Endothelial cell of umbilical vein (primary cell): ENCODE results near the gene A1CF. TPM values are rescaled to one million over a fixed set of nuclear protein-coding genes. Genes with fewer than 3 reads are reported as not detected.

Experiments used
- BruUV-seq: library from RNA; stranded (reverse); fragments of 400-500 nt; replicated peaks from 2 replicates; lab custom pipeline; 2021; lab: Mats Ljungman, UMichigan
- CTCF ChIA-PET: fragments of 300-600, 350-600 bp; sonication (Branson Sonifier 250); formaldehyde crosslinking; loops from one replicate; lab custom pipeline; 2021; ENCODE audit warnings: antibody characterized with exemption, inconsistent platforms; lab: Charles Lee
- POLR2A ChIA-PET: fragments of 300-600, 350-600 bp; sonication (Branson Sonifier 250); formaldehyde crosslinking; loops from one replicate; lab custom pipeline; 2021; ENCODE audit warnings: antibody characterized with exemption, inconsistent platforms; lab: Charles Lee
- DNase-seq: peaks from one replicate; pipeline ENCODE4 v3.0.0-alpha.2; 2011; ENCODE audit warnings: low read depth, low spot score
- FAIRE-seq: peaks from 2 replicates; lab custom pipeline; 2011; peaks lifted over from hg19 to GRCh38; lab: Jason Lieb, UNC
- H2AFZ ChIP-seq: 2 replicates; pipeline ENCODE4 v1.6.0; 2012; ENCODE audit warnings: low read depth, low read length, control low read depth, inconsistent platforms
- H3K27ac ChIP-seq: 2 replicates; pipeline ENCODE4 v1.5.1; 2011; ENCODE audit warnings: low read depth, mild to moderate bottlenecking, control low read depth, low read length, moderate library complexity; ENCODE audit not compliant: insufficient read depth
- H3K27me3 ChIP-seq, 2 experiments: 2 replicates each; pipeline versions ENCODE4 v1.6.0 to v1.6.1; 2011; ENCODE audit warnings: low read length in 2 of 2, mixed read lengths in 1 of 2; ENCODE audit not compliant: control insufficient read depth in 2 of 2, insufficient read depth in 2 of 2
- H3K36me3 ChIP-seq, 2 experiments: 2 replicates in 1 of 2; 3 replicates in 1 of 2; pipeline ENCODE4 v1.5.1; 2011; ENCODE audit warnings: low read length in 2 of 2, mild to moderate bottlenecking in 1 of 2, moderate library complexity in 1 of 2; ENCODE audit not compliant: control insufficient read depth in 2 of 2, insufficient read depth in 2 of 2; ENCODE audit errors: extremely low read depth in 1 of 2
- H3K4me1 ChIP-seq: 3 replicates; pipeline ENCODE4 v1.5.1; 2011; ENCODE audit warnings: mild to moderate bottlenecking, low read length; ENCODE audit not compliant: control insufficient read depth, insufficient read depth; ENCODE audit errors: extremely low read depth
- H3K4me2 ChIP-seq: 2 replicates; pipeline ENCODE4 v1.6.1; 2011; ENCODE audit warnings: low read length, control low read depth, mixed read lengths; ENCODE audit not compliant: insufficient read depth
- H3K4me3 ChIP-seq, 3 experiments: fragments of 200-600 bp in 1 of 3; sonication (generic), shearing (Covaris generic) in 1 of 3; replicated peaks in 1 of 3; 2 replicates each; pipeline ENCODE4 v1.5.1; 2011 to 2016; ENCODE audit warnings: control low read depth in 3 of 3, low read length in 3 of 3, mild to moderate bottlenecking in 2 of 3, inconsistent platforms in 1 of 3, low read depth in 1 of 3, moderate library complexity in 1 of 3; ENCODE audit not compliant: insufficient read depth in 1 of 3
- H3K79me2 ChIP-seq: 2 replicates; pipeline ENCODE4 v1.6.0; 2012; ENCODE audit warnings: low read length, inconsistent platforms; ENCODE audit not compliant: control insufficient read depth, insufficient read depth
- H3K9ac ChIP-seq: replicated peaks from 2 replicates; pipeline ENCODE3; 2011; ENCODE audit warnings: low read length, control low read depth; ENCODE audit not compliant: insufficient read depth; ENCODE audit errors: extremely low read depth
- H3K9me1 ChIP-seq: replicated peaks from 3 replicates; pipeline ENCODE4 v1.6.0; 2011; ENCODE audit warnings: mild to moderate bottlenecking, low read length; ENCODE audit not compliant: control insufficient read depth, insufficient read depth; ENCODE audit errors: extremely low read depth
- H3K9me3 ChIP-seq: replicated peaks from 2 replicates; pipeline ENCODE4 v1.5.1; 2012; ENCODE audit warnings: low read length, inconsistent platforms; ENCODE audit not compliant: control insufficient read depth, insufficient read depth
- H4K20me1 ChIP-seq: replicated peaks from 2 replicates; pipeline ENCODE3; 2011; ENCODE audit warnings: mild to moderate bottlenecking, low read length; ENCODE audit not compliant: control insufficient read depth, insufficient read depth; ENCODE audit errors: extremely low read depth
- CTCF ChIP-seq, 2 donors: IDR thresholded peaks; 1 replicate in 1 of 2; 2 replicates in 1 of 2; pipeline ENCODE4 v1.5.1; 2011; ENCODE audit warnings: low read length in 2 of 2, mild to moderate bottlenecking in 2 of 2, moderate library complexity in 2 of 2, control low read depth in 1 of 2, inconsistent platforms in 1 of 2, low read depth in 1 of 2; ENCODE audit not compliant: insufficient read depth in 1 of 2; ENCODE audit errors: extremely low read depth in 1 of 2
- EZH2 ChIP-seq: IDR thresholded peaks from 2 replicates; pipeline ENCODE4 v1.6.1; 2012; ENCODE audit warnings: borderline replicate concordance, low read depth, mild to moderate bottlenecking, moderate library complexity, low read length, inconsistent platforms; ENCODE audit not compliant: severe bottlenecking
- FOS ChIP-seq: IDR thresholded peaks from 2 replicates; pipeline ENCODE4 v1.6.1; 2011; ENCODE audit warnings: mild to moderate bottlenecking, low read length, moderate library complexity, borderline replicate concordance; ENCODE audit not compliant: insufficient read depth
- GATA2 ChIP-seq: IDR thresholded peaks from 2 replicates; pipeline ENCODE4 v1.7.0; 2011; ENCODE audit warnings: low read depth, mild to moderate bottlenecking, moderate library complexity, mixed read lengths, low read length; ENCODE audit not compliant: insufficient read length, insufficient read depth
- JUN ChIP-seq: IDR thresholded peaks from 2 replicates; pipeline ENCODE4 v1.6.1; 2011; ENCODE audit warnings: borderline replicate concordance, low read depth; ENCODE audit not compliant: insufficient read length, insufficient read depth
- MAX ChIP-seq: IDR thresholded peaks from 2 replicates; pipeline ENCODE4 v1.6.1; 2011; ENCODE audit not compliant: insufficient read depth, insufficient read length
- MYC ChIP-seq: IDR thresholded peaks from one replicate; pipeline ENCODE4 v1.6.1; 2011; ENCODE audit warnings: mild to moderate bottlenecking, low read depth, low read length
- POLR2A ChIP-seq: IDR thresholded peaks from 2 replicates; pipeline ENCODE4 v1.6.1; 2012; ENCODE audit warnings: low read depth, mild to moderate bottlenecking, control low read depth, low read length
- dilution Hi-C: fragments of 300-500 bp; cut with MboI; formaldehyde crosslinking; loops from one replicate; pipeline ENCODE4 v1.15.0; 2019; ENCODE audit warnings: low sequenced_read_pairs; ENCODE audit not compliant: extremely low pct_ligation_motif_present
- intact Hi-C: fragments of 100-400 bp; cut with micrococcal nuclease; formaldehyde crosslinking; loops from one replicate; pipeline ENCODE4 v1.10.0; 2022
- polyA plus RNA-seq, 4 experiments: library from polyadenylated mRNA; depleted of rRNA in 3 of 4; stranded (reverse) in 3 of 4; unstranded in 1 of 4; fragments of >200 nt; gene quantifications; 2 replicates each; pipeline versions ENCODE4 v1.2.1 to v1.2.3, GENCODE V29; 2011 to 2012; ENCODE audit warnings: missing spikeins in 1 of 4
- total RNA-seq: library from RNA; stranded (reverse); gene quantifications from 2 replicates; pipeline ENCODE4 v1.2.3, GENCODE V29; 2021

A1CF gene
- total and polyA plus RNA-seq, 2 donors (not counting 3 experiments of a cell fraction or from before 2014, with no cell fraction given), result not detected

GRCh38 chr10:50798297-50798696 is 87.1 kb downstream of the A1CF start:
- no peak overlapping the region for H3K9ac ChIP-seq
- H3K4me2 ChIP-seq, result no peak overlapping the region
- no peak overlapping the region for H3K4me3 ChIP-seq
- dilution Hi-C loops, result no loop called here
- BruUV-seq, result no TSS peak
- peaks cover 2% of the 10 kb centered on the region for H3K9me1 ChIP-seq
- H3K36me3 ChIP-seq, result no peaks in the 10 kb centered on the region
- DNase-seq, result no peak
- H3K79me2 ChIP-seq, result no peaks in the 10 kb centered on the region
- POLR2A ChIA-PET, result no interaction called here
- no peaks in the 10 kb centered on the region for H3K9me3 ChIP-seq
- no peaks in the 10 kb centered on the region for H3K4me1 ChIP-seq
- intact Hi-C loops, result no loop called here
- H2AFZ ChIP-seq, result no peak overlapping the region
- no peak overlapping the region for H3K27ac ChIP-seq
- FAIRE-seq, result no peak
- TF ChIP-seq EZH2 (no peak), CTCF (IDR thresholded peaks at IDR 0.05; ENCODE audit: extremely low read depth in 1 of 2, insufficient read depth in 1 of 2, low read depth in 1 of 2, low read length in 2 of 2) (no peak), GATA2 (no peak), JUN (no peak), FOS (no peak), POLR2A (no peak), MYC (no peak), MAX (no peak)
- CTCF ChIA-PET, result interaction anchor here (1.5 kb wide), 1 partner anchor 9 kb away, joined by 7 read pairs; no protein-coding TSS in a partner anchor
- peaks cover 7 to 11% of the 10 kb centered on the region in 2 experiments for H3K27me3 ChIP-seq
- no peaks in the 10 kb centered on the region for H4K20me1 ChIP-seq
